H4 (cell line): ENCODE data around the gene GPR21. TPM values are rescaled to one million over a fixed set of nuclear protein-coding genes. Genes with fewer than 3 reads are reported as not detected.
A peak's percentile ranks its signal among the peaks of the same experiment; 100 is the strongest.

Experiments used
- DNase-seq: peaks from one replicate; pipeline ENCODE4 v3.0.0-alpha.2; 2015; ENCODE audit warnings: low spot score
- total RNA-seq: library from RNA; depleted of rRNA; stranded (reverse); fragments of >200 nt; shearing (Covaris generic); gene quantifications from 2 replicates; pipeline ENCODE4 v1.2.3, GENCODE V29; 2014; rRNA removed

Gene GPR21
- total RNA-seq, 1 experiment from 2014 or later: not detected

DNA sequence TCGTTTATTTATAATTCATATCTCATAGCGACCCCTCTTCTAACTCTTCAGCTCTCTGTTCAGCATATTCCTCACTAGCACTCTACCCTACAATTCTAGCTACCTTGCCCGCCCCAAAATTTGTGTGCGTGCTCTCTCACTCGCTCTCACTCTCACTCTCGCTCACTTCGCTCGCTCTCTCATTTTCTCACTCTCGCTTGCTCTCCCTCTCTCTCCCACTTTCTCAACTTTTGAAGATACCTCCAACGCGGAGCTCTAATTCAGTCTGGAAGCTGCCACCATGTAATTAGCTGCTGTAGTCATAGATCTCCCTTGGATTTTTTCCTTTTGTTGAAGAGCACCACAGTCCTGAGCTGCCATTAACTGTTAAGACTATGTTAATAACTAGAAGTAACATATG is 30.4 kb downstream of the GPR21 start:
- DNase-seq: no peak

DNA sequence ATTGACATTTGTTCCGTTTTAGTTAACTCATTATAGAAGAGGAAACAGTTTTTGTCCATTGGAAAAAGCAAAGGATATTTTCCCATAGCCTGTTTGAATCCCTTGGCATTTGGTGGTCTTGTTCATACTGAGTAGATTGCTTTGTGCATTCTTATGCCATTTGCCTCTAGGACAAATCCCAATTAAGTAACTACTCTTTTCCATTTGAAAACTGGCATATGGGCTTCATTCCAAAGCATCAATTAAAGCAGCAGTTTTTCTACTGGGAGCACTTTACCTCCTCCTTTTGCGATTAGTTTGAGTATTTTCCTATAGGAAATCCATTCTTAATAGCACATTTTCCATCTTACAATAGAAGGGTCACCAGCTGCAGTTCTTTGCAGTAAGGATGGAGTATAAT is 31.2 kb downstream of the GPR21 start:
- no peak for DNase-seq

DNA sequence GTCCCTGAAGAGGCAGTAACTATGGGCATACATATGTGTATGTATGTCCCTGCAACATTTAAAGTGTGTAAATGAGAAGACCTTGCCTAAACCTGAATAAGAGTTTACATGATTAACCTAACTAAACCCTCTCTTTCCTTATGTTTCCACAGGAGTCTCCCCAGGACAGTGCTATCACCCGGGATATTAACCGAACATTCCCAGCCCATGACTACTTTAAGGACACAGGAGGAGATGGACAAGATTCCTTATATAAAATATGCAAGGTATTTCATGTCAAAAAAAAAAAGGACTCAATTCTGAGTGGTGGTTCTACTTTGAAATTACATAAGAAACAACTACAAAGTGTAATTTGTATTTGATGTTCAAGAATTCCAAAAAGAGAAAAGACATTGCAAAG is 31.7 kb downstream of the GPR21 start:
- DNase-seq: no peak

DNA sequence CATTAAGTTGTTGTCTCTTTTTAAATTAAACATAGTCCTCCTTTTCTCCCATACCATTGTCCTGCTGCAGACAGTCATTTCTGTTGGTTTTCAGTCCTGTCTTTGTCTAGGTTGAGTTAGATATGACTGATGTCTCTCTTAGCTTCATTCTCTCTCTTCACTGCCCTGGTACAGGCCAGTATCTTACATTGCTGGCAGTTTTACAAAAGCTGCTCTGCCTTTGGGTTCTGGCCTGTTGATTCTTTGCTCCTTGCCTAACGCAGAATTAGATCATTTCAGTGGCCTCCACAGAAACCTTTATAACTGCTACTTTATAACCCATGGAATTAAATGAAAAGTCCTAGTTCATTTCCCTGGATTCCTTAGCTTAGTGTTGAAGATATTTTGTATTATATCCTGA is 33.7 kb downstream of the GPR21 start:
- no peak for DNase-seq

DNA sequence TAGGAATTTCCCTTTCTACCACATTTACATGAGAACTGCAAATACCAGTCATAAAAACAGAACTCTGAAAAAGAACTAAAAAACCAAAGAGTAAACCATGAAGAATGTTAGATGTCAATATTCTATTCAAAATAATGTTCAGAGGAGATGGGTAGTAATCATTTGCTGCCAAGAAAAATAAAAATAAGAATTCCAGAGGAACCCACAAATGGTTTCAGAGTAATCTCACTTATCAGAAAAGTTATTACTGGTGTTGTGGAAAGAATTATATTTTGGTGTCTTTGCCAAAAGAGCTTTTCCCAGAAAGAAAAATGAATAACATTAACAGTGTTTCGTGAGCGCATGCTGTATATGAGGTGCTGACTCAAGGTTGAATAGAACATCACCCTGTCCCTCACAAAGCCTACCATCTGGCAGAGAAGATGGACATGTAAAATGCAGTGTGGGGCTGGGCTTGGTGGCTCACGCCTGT is 35.6 kb downstream of the GPR21 start:
- DNase-seq: peak; percentile 51

DNA sequence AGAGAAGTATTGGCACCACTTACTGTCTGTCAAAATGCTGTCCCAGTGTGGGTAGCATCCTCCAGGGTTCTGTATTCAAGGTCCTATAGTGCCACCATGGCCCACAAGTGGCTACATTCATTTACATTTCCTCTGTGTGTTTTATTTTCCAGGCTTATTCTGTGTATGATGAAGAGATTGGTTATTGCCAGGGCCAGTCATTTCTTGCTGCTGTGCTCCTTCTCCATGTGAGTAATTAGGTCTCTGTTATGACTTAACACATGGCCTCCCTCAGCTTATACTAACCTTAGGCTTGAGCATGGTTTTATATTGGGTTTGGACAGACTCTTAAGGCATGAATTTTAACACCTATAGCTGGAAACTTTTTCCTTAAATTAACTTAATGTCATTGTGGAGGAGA is 36.7 kb downstream of the GPR21 start:
- no peak for DNase-seq

DNA sequence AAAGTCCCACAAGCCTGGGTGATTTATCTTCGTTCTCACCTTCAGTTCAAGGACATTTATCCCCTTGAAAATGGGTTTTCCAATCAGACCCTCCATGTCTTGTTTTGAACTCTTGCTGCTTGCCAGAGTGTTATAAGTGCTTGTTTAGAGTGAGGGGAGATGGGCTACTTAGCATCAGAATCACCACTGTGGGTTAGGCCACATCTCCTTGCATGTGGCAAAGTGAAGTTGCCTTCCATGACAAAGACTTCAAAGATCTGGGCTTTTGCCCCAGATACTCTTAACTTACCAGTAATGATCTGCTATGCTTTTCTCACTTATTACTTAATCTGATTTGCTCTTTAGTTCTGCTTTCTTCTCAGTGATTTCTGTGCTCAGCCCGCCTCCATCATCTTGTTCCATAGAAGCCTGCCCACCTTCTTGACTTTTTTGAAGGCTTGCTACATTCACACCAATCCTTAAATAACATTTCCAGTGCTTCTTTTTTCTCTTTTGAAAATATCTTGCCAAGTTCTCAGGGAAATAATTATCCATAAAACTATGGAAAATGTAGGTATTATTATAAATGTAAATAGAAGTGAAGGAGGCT is 39.0 kb downstream of the GPR21 start:
- no peak for DNase-seq

DNA sequence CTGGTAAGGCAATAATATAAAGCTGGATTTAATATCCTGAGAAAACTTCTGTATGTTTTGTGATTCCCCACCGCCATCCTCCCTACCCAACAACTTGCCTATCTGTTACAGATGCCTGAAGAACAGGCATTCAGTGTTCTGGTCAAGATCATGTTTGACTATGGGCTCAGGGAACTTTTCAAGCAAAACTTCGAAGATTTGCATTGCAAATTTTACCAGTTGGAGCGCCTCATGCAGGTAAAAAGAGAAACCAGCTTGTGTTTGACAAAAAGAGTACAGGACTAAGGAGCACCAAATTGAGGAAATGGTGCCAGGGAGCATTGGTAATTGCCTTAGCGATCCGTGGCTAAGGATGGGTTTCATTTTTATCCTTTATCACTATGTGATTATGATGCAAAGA is 40.0 kb downstream of the GPR21 start:
- DNase-seq: no peak

DNA sequence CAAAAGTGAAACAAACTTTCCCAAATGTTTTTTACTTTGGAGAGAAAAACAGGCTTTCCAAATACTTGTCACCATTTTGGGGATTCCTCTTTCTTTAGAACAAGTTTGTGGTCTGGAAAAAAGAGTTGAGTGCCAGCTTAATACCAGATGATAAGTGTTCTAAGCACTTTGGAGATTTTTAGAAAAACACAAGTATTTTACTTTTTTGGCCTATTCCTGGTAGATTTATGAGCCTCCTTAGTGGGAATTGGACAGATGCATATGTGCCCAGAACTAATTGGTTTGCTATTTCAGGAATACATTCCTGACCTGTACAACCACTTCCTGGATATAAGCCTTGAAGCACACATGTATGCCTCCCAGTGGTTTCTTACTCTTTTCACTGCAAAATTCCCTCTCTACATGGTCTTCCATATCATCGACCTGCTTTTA is 40.5 kb downstream of the GPR21 start:
- peak; percentile 42 for DNase-seq

DNA sequence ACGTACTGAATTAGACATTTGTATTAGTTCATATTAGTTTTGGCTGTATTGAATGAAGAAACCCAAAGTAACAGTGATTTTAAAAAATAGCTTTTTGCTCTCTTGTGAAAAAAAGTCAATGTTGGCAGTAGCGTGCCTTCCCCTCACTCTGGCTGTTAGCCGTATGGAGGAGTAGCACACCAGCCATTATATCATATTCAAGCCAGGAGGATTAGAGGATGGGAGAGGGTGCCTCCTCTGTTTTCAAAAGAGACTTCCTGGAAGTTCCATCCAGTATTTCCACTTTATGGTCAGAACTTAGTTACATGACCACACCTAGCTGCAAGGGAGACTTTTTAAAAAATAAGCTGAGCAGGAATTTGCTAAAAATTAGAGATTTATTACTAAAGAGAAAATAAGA is 41.2 kb downstream of the GPR21 start:
- DNase-seq: no peak

DNA sequence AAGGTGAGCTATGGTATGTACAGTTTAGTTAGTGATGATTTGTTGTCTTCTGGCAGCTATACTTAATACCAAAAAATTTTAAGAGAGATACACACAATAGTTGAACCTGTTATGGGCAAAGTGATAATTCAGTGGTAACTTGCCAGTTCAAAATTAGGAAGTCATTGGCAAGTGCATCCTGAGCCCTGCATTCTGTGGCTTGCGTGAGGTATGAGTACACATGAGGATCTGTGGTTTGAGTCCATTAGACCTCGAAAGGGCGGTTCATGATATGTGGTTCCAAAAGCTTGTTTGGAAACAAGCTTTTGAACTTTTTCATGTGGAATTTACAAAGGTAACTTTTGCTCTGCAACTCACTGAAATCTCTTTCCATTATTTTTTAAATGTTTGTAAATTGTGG is 47.0 kb downstream of the GPR21 start:
- no peak for DNase-seq

DNA sequence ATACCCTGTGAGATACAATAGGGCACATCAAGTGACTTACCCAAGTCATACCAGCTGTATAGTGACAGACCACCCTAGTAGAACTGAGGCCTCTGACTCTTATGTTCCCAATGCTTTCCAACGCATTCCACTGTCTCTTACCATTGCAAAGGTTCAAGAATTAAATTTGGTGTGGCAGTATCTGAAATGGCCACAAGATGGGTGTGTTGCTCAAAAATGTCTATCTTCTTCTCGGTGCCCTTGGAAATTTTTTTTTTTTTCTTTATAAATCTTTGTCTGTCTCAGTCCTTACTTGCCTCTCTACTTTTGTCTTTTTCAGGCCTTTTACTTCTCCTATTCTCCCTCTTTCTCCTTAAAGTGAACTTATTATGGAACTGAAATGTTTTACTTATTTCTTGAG is 48.4 kb downstream of the GPR21 start:
- peak; percentile 20 for DNase-seq

DNA sequence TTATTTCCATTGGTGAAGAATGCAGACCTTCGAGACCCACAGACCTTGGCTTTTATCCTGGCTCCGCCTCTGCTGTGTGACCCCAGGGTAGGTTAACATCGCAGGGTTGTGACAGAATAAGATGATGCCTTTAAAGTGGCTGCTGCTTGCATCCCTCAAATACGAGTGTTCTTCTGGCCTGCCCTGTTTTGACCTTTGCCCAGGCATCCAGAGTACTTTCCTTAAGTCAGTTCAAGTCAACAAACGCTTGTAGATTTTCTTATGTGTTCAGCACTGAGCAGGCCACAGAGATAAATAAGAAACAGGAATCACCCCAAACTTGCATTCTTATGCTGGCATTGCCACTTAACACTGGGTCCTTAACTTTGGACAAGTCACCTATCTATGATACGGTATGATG is 50.2 kb downstream of the GPR21 start:
- DNase-seq: no peak

DNA sequence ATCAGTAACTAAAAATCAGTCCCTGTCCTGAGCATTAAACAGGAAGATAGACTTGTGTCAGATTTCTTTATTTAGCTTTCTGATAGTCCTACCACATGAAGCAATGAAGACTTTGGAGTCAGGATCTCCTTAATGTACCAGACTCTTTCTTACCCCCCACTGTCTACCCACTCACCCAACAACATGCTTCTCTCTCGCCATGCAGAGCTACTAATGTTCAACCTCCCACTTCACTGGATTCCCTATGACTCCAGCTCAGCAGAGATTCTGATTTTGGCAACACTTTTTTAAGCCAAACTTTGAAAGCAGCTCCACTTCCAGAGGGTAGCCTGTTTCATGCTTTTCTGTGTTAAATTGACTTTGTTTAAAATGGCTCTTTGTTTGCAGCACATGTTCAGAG is 50.8 kb downstream of the GPR21 start:
- DNase-seq: no peak

Other genes starting within 250 kb of the GPR21 start
- not detected in 2 replicates for gene OR5C1, start 244.7 kb upstream of the GPR21 start, total RNA-seq
- not detected in 2 replicates for gene OR1K1, start 233.5 kb upstream of the GPR21 start, total RNA-seq
- gene PDCL, start 205.1 kb upstream of the GPR21 start, total RNA-seq: 32.1 and 34.4 TPM in 2 replicates
- gene RC3H2, start 128.3 kb upstream of the GPR21 start, total RNA-seq: 16.4 and 28.7 TPM in 2 replicates
- 4.2 and 10.4 TPM in 2 replicates for gene ZBTB6, start 120.3 kb upstream of the GPR21 start, total RNA-seq
- 1.7 and 1.8 TPM in 2 replicates for gene ZBTB26, start 102.2 kb upstream of the GPR21 start, total RNA-seq
- gene RABGAP1, start 92.6 kb upstream of the GPR21 start, total RNA-seq: 17.3 and 25.0 TPM in 2 replicates
- gene STRBP, start 234.9 kb downstream of the GPR21 start, total RNA-seq: 11.5 and 14.3 TPM in 2 replicates